GM19397 (cell line): ENCODE data around the gene FHIT.
A peak's percentile ranks its signal among the peaks of the same experiment; 100 is the strongest.

Source experiments
- ATAC-seq: cut with Tn5 transposase; IDR thresholded peaks from one replicate; pipeline ENCODE4 v1.9.1; 2021; ENCODE audit warnings: mild to moderate bottlenecking, moderate library complexity; ENCODE audit not compliant: unreplicated experiment

The FHIT gene

GRCh38 chr3:60036803-60037202, 1214.4 kb downstream of the FHIT start:
- ATAC-seq: no peak

GRCh38 chr3:60033901-60034453, 1217.3 kb downstream of the FHIT start:
- ATAC-seq: no peak

GRCh38 chr3:60030982-60031381, 1220.3 kb downstream of the FHIT start:
- no peak for ATAC-seq

GRCh38 chr3:60028233-60028632, 1223.0 kb downstream of the FHIT start:
- no peak for ATAC-seq

DNA sequence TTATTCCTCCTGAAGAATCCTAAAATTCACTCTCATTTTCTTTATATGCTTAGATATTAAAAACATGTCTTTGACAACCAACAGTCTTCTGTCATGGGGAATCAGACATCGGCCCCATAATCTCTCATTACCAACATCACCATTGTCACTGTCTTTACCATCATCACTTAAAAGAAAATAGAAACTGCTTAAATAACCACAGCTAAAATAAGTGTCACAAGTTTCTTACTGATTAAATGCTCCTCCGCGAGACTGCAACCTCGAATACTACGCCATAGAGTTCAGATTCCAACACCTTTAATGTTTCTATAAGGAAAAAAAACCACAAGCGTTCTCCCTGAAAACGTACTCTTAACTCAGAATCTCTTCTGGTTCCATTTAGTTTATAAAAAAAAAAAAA, 1223.9 kb downstream of the FHIT start:
- ATAC-seq: no peak

- ATAC-seq: no peak
These were observed 1225.9 kb downstream of the FHIT start for GRCh38 chr3:60025096-60026050.

DNA sequence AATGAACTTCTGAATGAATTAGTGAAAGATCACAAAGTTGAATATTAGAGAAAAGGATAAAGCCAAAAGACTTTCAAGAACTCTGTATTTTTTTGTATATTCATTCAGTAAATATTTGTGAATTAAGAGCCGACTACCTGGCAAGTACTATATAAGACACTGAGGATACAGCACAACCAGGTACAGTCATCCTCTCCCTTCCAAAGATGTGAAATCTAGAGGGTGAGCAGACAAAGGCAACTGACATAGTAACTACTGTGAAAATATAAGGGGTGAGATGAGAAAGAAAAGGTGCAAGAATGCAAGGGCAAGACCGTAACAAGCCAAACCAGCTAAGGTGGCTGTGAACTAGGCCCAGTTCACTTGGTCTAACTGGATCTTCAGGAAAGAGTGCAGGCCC, 1226.9 kb downstream of the FHIT start:
- no peak for ATAC-seq

GRCh38 chr3:60023189-60023588, 1228.1 kb downstream of the FHIT start:
- no peak for ATAC-seq

- no peak for ATAC-seq
These were observed 1233.6 kb downstream of the FHIT start for GRCh38 chr3:60017631-60018030.

- no peak for ATAC-seq
These were observed 1236.1 kb downstream of the FHIT start for GRCh38 chr3:60015032-60015705.

- ATAC-seq: no peak
These were observed 1238.0 kb downstream of the FHIT start for GRCh38 chr3:60013241-60013640.

- ATAC-seq: no peak
These were observed 1240.0 kb downstream of the FHIT start for GRCh38 chr3:60011218-60011617.

- peak; percentile 93 for ATAC-seq
These were observed 1240.5 kb downstream of the FHIT start for GRCh38 chr3:60010781-60011180.

DNA sequence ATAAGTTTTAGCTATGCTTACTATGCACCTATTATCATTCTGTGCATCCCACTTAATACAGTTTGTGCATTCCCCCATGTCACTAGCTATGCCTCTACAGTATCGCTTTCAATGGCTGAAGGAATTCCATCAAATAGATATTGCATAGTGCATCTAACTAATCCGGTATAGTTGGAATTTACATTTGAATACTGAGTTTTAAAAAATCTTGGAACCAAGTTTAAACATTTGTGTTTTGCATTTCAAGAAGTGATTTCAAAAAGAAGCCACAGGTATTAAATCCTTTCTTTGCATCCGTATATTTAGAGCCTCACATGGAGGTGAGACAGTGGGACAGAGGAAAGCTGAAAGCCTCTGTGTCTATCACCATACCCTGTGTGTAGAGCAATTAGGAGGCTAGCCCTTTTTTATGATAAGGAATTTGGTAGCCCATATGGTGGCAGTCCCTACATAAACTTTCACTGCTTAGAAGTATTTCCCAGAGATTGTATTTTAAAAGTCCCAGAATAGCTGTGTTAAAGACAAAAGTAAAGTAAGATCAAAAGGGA, 1241.2 kb downstream of the FHIT start:
- ATAC-seq: no peak

DNA sequence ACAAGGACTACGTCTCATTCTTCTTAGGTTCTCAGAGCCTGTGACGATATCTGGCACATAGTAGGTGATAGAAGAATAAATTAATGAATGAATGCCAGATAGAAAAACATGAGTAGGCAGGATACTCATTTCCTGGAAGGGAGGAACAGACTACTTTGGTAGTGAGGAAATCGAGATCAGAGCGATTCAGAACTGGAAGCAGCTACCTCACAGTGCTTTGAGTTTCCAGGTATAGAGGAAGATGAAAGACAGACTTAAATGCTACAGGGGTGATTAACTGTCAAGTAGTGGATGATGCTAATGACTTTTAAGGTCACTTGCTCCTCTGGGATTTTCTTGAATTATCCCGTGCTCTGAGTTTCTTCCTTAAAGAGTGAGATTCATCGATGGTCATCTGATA, 1249.9 kb downstream of the FHIT start:
- no peak for ATAC-seq

DNA sequence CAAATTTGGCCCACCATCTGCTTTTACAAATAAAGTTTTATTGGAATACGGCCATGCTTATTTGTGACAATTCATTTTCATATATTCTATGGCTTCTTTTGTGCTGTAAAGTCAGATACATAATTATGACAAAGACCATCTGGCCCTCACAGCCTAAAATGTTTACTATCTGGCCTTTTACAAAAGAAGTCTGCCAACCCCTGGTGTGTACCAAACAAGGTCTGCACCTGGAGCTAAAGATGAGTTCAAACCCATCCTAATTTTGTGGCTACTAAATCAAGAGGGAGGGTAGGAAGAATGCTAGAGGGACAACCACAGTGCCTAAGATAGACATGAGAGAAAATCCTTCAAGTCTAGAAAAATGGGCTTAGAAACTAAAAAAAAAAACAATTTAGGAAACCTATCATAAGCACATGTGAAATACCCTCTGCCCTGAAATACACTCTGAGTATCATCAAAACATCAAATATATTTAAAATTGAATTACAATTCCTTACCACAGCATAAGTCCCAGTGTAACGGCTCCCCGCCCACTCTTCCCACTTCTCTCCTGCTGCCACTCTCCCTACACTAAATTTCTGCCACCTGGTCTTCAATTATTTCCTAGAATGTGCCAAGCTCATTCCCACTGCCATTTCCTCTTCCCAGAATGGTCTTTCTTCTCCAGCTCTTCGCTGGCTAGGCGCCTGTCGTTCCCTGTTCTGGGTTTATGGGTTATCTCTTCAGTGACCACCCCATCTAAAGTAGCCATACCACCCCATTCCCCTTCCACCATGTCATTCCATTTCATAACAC, 1250.7 kb downstream of the FHIT start:
- no peak for ATAC-seq

DNA sequence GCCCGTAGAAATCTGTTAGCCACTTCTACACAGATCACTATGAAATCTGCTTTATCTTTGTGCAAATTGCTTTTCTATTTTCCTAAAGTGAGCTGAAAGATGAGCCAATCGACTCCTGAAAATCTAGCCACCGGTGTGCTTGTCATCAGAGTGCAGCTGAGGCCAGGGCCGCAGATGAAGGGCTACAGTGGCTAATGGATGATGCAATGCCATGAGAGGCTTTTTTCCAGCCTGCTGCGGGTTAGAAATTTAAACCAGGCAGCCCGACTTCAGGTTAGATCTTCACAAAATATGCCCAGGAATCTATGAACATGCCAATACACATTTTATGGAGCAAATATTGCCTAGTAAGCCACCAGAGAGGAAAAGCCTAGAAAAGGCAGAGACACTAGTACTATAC, 1253.2 kb downstream of the FHIT start:
- ATAC-seq: no peak

GRCh38 chr3:59997583-59997982, 1253.7 kb downstream of the FHIT start:
- ATAC-seq: no peak

DNA sequence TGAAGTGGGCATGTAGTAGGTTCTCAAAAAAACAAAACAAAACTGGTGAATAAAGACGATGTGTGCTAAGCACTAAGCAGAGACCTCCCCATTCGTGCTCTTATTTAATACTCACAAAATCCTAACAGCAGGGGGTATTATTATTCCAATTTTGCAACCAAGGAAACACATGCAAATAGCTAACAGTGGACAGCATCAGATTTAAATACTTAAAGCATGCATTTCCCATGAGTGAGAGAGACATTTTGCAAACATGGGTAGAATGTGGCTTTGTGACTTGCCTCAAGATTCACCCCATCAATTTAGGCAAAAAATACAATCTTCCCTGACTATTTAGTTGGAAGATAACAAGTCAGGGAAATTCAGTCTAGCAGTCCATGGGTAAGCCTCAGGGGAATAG, 1255.2 kb downstream of the FHIT start:
- no peak for ATAC-seq

DNA sequence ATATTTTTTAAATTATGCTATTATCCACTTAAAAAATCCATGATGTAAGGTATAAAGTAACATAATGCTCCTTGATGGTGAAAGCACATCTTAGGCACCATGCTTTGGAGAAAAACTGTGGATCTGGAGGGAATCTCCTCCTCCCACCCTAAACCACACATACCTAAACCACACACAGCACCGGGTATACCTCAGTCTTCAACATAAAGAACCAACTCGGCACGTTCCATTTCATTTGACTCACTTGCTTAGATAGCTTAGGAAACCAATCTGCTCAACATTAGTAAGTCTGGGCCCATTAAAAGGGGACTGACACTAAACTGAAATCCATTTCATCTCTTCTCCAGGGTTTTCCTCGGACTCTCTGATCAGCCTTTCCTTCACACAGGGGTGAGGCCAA, 1255.7 kb downstream of the FHIT start:
- no peak for ATAC-seq
